PFSK-1 (cell line): ENCODE data around the gene LRRC7.

ENCODE experiments used
- POLR2AphosphoS5 ChIP-seq: IDR thresholded peaks from 2 replicates; pipeline ENCODE4 v1.6.1; 2012; ENCODE audit warnings: low read depth, mild to moderate bottlenecking, control low read depth, low read length, moderate library complexity
- SIN3A ChIP-seq: IDR thresholded peaks from 2 replicates; pipeline ENCODE4 v1.6.1; 2012; ENCODE audit warnings: mild to moderate bottlenecking, low read length, moderate library complexity, borderline replicate concordance; ENCODE audit not compliant: insufficient read depth
- TAF1 ChIP-seq: IDR thresholded peaks from 2 replicates; pipeline ENCODE4 v1.6.1; 2012; ENCODE audit warnings: low read length, control low read depth, borderline replicate concordance; ENCODE audit not compliant: insufficient read depth
- TF ChIP-seq, protein P1 (sequence below), 2 experiments: IDR thresholded peaks; 2 replicates each; pipeline versions ENCODE4 v1.6.1 to v1.8.0; 2011 to 2012; ENCODE audit warnings: low read depth in 2 of 2, low read length in 2 of 2, control low read depth in 1 of 2, inconsistent platforms in 1 of 2, mild to moderate bottlenecking in 1 of 2, moderate library complexity in 1 of 2; ENCODE audit not compliant: insufficient read depth in 1 of 2

GRCh38 chr1:70075761-70076160 lies 508.0 kb downstream of the LRRC7 start:
- TF ChIP-seq POLR2AphosphoS5 = no peak
- TF ChIP-seq, protein P1, sequence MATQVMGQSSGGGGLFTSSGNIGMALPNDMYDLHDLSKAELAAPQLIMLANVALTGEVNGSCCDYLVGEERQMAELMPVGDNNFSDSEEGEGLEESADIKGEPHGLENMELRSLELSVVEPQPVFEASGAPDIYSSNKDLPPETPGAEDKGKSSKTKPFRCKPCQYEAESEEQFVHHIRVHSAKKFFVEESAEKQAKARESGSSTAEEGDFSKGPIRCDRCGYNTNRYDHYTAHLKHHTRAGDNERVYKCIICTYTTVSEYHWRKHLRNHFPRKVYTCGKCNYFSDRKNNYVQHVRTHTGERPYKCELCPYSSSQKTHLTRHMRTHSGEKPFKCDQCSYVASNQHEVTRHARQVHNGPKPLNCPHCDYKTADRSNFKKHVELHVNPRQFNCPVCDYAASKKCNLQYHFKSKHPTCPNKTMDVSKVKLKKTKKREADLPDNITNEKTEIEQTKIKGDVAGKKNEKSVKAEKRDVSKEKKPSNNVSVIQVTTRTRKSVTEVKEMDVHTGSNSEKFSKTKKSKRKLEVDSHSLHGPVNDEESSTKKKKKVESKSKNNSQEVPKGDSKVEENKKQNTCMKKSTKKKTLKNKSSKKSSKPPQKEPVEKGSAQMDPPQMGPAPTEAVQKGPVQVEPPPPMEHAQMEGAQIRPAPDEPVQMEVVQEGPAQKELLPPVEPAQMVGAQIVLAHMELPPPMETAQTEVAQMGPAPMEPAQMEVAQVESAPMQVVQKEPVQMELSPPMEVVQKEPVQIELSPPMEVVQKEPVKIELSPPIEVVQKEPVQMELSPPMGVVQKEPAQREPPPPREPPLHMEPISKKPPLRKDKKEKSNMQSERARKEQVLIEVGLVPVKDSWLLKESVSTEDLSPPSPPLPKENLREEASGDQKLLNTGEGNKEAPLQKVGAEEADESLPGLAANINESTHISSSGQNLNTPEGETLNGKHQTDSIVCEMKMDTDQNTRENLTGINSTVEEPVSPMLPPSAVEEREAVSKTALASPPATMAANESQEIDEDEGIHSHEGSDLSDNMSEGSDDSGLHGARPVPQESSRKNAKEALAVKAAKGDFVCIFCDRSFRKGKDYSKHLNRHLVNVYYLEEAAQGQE (IDR thresholded peaks at IDR 0.05; ENCODE audit: insufficient read depth in 1 of 2, low read depth in 2 of 2, low read length in 2 of 2) = no peak
- TF ChIP-seq TAF1 = no peak
- no peak for TF ChIP-seq SIN3A
